GM18519 (cell line): ENCODE data around the gene POLR2J.
A peak's percentile ranks its signal among the peaks of the same experiment; 100 is the strongest.

ENCODE experiments used
- ATAC-seq: cut with Tn5 transposase; IDR thresholded peaks from one replicate; pipeline ENCODE4 v1.9.1; 2021; ENCODE audit warnings: mild to moderate bottlenecking, moderate library complexity; ENCODE audit not compliant: unreplicated experiment, low FRiP score

POLR2J gene

DNA sequence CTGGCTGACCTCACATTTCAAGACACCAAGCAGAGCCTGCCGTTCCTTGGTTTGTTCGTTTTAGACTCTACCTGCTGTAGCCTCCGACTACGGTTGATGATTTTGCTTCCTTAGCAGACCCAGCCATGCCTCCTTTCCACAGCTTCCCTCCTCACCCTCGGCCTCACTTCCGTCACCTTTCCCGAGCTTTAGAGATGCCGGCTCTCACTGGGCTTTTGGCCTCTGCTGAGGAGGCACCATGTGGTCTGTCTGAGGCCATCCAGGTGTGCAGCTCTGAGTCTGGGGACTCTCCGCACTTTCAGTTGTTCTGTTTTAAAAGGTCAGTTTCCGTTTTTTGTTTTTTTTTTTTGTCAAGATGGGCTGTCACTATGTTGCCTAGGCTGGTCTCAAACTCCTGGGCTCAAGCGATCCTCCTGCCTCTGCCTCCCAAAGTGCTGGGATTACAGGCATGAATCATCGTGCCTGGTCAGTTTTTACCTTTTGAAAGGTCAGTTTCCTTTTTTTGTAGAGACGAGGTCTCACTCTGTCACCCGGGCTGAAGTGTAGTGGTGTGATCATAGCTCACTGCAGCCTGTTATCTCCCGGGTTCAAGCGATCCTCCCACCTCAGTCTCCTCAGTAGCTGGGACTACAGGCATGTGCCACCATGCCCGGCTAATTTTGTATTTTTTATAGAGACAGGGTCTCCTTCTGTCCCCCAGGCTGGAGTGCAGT is 33.6 kb downstream of the POLR2J start:
- ATAC-seq: peak; percentile 30

DNA sequence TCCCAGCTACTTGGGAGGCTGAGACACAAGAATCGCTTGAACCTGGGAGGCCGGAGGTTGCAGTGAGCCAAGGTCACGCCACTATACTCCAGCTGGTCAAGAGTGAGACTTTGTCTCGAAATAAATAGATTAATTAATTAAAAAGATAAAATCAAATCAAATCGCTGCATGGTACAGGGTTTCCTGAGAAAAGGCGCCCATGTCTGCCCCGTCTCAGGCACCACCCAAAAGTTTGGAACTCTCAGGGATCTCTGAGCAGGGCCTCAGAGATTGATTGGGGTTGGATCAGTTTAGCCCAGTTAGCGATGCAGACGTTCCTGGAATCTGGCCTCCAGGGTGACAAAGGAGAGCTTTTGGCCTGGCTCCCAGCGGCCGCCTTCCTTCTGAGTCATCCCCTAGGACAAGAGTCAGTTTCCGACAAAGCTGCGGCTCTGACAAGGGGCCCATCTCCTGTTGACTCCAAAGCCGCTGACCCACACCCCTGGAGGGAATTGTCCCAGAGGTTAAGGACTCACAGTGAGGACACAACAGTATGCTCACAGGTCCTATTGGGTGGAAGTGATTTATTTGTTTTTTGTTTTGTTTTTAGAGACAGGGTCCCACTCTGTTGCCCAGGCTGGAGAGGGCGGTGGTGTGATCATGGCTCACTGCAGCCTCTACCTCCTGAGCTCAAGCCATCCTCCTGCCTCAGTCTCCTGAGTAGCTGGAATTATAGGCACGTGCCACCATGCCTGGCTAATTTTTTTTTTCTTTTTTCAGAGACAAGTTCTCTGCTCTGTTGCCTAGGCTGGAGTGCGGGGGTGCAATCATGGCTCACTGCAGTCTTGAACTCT is 38.5 kb downstream of the POLR2J start:
- ATAC-seq: no peak

DNA sequence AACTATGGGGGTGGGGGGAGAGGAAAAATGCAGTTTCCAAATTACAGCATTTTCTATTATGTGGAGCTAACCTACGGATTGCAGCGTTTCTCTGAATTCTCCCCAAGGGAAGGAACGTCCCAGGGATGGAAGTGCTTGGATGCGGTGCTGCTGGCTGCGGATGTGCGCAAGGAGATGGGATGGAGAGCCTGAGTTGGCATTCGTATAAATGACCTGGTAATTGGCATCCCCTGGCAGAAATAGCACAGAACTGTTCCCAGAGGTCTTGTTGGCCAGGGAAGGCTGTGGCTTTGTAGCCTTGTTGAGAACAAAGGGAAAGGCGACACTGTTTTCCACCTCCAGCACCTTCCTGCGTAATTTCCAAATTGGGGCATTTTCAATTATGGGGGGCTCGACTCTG is 42.6 kb downstream of the POLR2J start:
- ATAC-seq: no peak

DNA sequence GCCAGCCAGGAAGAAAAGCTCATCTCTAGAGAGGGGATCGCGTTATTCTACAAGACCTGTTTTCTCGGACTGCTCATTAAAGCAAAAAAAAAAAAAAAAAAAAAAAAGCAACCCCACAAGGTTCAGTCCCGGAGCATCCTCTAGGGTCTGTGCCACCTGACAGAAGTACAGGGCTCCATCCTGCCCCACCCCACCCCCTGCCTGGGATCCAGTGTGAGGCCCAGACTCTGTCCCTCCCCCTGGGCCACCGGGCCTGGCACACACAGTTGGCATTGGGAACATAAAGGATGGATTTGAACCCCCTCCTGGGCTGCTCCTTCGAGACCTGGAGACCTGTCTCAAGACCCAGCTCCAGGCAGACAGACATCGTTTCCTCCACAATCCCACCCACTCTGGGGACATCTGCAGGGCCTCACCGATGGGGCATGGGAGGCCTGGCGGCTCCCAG is 44.7 kb downstream of the POLR2J start:
- ATAC-seq: no peak

DNA sequence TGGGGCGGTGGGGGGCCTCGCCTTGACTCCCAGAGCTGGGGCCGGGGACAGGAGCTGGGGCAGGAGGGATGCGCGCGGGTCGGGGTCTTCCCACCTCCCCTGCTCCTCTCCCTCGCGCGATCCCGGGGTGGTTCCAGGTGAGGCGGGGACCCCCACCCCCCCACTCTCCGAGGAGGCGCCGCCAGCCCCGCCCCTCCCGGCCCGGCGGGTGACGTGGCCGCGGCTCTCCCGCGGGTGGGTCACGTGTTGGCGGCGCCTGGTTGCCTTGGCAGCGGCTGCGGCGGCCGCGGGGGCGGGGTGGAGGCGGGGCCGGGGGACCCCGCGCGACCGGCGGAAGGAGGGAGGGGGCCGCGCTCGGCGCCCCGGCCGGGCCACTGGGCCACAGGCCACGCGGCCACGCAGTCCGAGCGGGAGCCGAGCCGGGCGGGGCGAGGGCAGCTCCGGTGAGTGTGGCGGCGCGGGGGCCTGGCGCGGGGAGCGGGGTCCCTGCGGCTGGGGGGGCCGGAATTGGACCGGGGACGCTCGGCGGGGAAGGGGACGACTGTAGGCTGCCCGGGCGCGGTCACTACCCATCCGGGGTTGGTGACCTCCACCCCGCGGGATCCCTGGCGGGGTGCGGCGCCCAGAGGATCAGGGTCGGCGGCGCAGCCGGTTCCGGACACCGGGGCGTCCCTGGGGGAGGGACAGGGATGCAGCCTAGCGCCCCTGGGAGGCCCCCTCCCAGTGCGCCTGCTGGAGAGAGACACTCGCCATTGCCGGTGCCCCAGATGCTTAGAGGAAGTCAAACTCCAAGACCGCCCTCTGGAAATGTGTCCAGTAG is 45.3 kb downstream of the POLR2J start, which contains the start of gene ORAI2:
TSS of gene ORAI2 (plus strand) at position 357 of the 820 bp plus-strand sequence. CDS start 5,382 bp downstream, outside the sequence.
- peak; percentile 39 for ATAC-seq

DNA sequence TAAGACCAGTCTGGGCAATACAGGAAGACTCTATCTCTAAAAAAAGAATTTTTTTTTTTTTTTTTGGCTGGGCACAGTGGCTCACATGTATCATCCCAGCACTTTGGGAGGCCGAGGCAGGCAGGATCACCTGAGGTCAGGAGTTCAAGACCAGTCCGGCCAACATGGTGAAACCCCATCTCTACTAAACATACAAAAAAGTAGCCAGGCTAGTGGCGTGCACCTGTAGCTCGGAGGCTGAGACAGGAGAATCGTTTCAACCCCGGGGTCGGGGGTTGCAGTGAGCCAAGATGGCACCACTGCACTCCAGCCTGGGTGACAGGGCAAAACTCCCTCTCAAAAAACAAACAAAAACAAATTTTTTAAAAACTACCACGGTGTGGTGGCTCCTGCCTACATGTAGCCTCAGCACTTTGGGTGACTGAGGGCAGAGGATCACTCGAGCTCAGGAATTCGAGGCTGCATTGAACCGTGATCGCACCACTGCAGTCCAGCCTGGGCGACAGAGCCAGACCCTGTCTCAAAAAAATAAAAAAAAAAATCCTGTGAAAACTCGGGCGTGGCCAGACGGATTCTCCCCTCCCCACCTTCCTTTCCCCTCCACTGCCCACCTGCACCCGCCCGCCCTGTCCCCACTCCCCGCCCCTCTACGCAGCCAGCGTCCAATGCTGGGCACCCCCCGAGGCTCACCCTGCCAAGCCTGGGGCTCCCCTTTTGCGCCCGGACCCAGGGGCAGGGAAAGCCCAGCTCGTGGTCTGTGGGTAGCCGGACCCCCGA is 46.1 kb downstream of the POLR2J start:
- ATAC-seq: no peak

DNA sequence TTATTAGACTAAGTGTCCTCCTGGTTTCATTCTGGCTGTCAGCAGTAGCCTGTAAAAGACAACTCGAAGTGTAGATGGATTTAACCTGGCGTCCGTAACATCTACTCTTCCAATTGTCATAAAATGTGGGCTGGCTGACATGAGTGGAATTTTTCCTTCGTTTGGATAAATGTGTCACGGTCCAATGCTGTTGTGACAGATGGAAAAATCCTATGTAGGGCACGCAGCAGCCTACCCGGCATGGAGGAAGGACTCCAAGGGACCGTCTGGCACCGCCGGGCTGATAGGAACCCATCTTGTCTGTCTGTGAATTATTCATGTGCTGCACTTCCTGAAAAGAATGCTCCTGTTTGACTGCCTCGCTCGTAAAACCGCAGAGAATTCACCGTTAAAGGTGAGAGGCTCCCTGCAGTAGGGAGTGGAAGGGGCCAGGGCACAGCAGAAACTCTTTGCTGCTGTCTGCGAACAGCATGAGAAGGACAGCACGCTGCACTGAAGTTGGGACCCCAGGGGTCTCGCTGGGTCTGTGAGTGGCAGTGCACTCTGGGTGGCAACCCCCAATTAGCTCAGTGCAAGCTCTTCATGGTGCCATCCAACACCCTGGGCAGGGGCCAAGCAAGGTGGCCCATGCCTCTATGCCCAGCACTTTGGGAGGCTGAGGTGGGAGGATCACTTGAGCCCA is 47.0 kb downstream of the POLR2J start:
- no peak for ATAC-seq

DNA sequence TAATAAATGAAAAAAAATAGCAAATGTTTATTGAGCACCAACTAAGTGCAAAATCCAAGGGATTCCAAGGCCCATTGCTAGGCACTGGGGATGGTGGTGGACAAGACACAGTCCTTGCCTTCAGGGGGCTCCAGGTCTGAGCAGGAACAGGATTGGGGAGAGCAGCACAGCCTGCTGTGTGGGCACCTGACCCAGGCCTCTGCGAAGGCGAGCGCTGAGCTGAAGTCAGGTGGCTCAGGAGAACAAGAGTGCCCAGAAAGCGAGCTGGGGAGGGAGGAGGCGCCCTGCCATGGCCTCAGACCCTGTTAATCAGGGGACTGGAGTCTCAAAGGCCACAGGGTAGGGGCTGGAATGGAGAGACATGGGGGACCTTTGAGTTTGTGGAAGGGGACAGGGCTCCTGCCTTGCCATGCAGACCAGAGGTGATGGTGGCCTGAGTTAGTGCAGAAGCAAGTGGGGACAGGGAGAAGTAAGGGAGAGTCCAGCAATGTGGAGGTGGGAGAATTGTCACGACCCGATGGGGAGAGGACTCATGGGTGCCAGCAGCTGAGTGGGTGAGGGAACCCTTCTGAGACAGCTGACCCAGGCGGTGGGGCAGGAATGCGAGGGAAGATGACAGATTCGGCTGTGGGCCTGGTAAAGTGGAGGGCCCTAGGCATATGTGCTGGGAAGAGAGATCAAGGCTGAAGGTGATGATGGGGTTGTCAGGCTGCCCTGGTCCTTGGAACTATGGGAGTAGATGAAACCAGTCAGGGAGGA is 49.4 kb downstream of the POLR2J start:
- no peak for ATAC-seq

DNA sequence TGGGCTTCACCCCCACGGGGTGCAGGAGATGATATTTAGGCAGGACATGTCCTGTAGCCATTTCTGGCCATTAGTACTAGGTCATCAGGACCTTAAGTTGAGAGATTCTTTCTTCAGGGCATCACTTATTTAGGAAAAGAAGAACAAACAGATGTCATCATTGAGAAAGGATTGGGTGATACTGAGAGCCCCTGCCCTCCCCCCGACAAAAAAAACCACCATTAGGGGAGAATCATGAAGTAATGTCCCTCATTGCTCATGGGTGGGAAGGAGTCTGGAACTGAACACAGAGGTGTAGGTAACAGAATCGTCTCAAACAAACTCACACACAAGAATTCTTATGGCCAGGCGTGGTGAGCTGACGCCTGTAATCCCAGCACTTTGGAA is 51.7 kb downstream of the POLR2J start:
- no peak for ATAC-seq

DNA sequence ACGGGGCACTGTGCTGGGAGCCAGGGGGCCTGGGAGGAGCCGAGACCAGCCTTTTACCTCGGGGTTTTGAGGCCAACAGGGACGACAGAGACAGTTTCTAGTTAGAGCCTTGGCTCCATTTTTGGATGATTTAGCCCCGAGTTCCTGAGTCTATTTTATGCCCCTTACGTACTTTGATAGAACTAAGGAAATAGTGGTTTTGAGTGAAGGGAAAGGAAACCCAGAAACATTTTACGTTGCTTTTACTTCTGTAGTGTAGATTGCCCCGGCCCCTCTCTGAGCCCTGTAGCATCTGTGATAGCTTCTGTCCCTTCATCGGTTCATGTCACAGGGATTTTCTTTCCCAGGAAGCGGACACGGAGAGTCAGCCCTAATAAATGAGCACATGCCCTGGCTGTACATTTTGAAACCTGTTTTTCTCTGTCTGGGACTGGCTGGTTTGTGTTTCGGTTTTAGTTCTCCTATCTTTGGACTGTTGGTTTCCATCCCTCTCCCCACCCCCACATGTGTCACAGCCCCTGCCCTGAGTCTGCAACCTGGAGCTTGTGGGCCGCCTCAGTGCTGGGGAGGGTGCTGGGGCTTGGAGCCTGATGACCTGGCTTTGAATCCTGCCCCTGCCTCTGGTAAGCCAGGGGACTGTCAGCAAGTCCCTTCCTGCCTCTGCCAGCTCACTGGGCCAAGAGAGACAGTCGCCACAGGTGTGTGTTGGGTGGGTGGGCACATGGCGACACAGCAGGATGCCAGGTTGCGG is 52.3 kb downstream of the POLR2J start:
- peak; percentile 31 for ATAC-seq

DNA sequence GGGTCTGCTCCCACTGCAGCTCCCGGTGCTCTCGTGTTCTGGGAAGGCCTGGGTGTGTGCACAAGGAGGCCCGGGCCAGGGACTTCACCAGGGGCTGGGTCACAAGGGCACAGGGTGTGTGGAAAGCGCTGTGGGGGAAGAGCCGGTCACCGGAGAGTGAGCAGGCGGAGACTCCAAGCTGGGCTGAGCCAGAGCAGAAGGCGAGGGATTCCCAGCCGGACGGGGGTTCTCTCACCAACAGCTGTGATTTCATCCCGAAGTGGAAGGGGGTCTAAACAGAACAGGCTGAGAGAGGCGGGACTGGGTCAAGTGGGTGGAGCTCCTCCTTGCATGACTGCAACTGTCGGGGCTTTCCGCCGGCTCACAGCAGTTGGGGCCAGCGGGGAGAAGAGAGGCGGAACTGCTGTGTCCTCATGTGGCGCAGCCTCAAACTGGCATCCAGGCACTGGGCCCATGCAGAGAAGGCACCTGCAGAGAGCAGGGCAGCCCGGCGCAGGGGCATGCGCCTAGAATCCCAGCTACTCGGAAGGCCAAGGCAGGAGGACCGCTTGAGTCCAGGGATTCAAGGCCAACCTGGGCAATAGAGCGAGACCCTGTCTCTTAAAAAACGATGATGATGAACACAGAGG is 53.0 kb downstream of the POLR2J start:
- ATAC-seq: peak; percentile 44

DNA sequence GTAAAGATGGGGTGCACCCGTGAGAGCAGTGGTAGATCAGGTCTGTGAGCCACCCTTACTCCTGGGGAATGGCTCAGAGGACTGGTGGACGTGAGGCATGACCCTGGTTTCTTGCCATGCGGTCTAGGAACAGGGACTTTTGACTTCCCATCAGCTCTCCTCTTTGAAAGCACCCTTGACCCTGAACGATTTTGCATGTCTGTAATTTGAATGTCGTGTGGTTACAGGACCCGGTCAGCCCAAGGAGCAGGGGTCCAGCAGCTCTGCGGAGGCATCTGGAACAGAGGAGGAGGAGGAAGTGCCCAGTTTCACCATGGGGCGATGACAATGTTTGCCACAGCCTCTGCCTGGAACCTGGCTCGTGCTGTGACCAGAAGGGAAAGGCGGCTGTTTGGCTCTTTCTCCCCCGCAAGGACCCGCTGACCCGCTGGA is 53.9 kb downstream of the POLR2J start:
- no peak for ATAC-seq

DNA sequence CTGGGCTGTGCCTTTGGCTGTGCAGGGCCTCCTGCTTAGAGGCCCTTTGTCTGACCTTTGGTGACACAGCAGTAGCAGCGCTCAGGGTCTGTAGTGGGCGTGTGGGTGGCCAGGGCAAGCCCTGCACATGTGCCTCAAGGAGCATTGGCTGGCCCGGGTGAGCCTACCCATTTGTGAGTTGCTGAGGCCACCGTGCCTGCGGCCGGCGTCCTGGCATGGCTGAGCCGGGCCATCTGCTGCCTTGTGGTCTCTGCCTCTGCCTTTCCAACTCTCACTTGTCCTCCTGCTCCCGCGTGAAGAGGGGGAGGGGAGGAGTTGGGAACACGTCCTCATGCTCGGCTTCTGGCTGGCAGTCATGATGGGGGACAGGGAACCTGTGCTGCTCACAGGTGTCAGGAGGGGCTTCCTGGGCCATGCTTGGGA is 54.6 kb downstream of the POLR2J start:
- no peak for ATAC-seq
